GM23338 (cell line): ENCODE data around the gene AP5Z1. TPM values are rescaled to one million over a fixed set of nuclear protein-coding genes. Genes with fewer than 3 reads are reported as not detected.

Experiments
- ATAC-seq: fragments of 200-7000 bp; cut with Tn5 transposase; 3 replicates; pipeline ENCODE4 v1.9.1; 2020
- DNase-seq: peaks from one replicate; pipeline ENCODE4 v3.0.0-alpha.2; 2015; ENCODE audit warnings: low spot score
- H2AFZ ChIP-seq: fragments of 200-600 bp; sonication (generic); 2 replicates; pipeline ENCODE4 v1.8.0; 2016; ENCODE audit warnings: antibody characterized with exemption, mild to moderate bottlenecking, moderate library complexity
- H3F3A ChIP-seq: fragments of 200-600 bp; sonication (generic); replicated peaks from 2 replicates; pipeline ENCODE4 v1.8.0; 2017; ENCODE audit warnings: antibody characterized with exemption, mixed run types, low read depth
- H3K27ac ChIP-seq: fragments of 200-600 bp; sonication (generic); 2 replicates; pipeline ENCODE4 v1.6.1; 2016; ENCODE audit warnings: low read depth
- H3K27me3 ChIP-seq: fragments of 200-600 bp; sonication (generic); 2 replicates; pipeline ENCODE4 v1.8.0; 2016; ENCODE audit warnings: mild to moderate bottlenecking, mixed run types, moderate library complexity; ENCODE audit not compliant: insufficient read depth
- H3K36me3 ChIP-seq: fragments of 200-600 bp; sonication (generic); 2 replicates; pipeline ENCODE4 v1.8.0; 2016; ENCODE audit warnings: mild to moderate bottlenecking; ENCODE audit not compliant: insufficient read depth
- H3K4me1 ChIP-seq: fragments of 200-600 bp; sonication (generic); 2 replicates; pipeline ENCODE4 v1.8.0; 2016; ENCODE audit warnings: mild to moderate bottlenecking, moderate library complexity; ENCODE audit not compliant: insufficient read depth
- H3K4me2 ChIP-seq: fragments of 200-600 bp; sonication (generic); 2 replicates; pipeline ENCODE4 v1.7.1; 2017; ENCODE audit warnings: mixed run types
- H3K4me3 ChIP-seq: fragments of 200-600 bp; sonication (generic); 2 replicates; pipeline ENCODE4 v1.6.1; 2016; ENCODE audit warnings: mixed run types
- H3K79me2 ChIP-seq: fragments of 200-600 bp; sonication (generic); replicated peaks from 2 replicates; pipeline ENCODE4 v1.8.0; 2017; ENCODE audit warnings: mild to moderate bottlenecking; ENCODE audit not compliant: insufficient read depth
- H3K9me2 ChIP-seq: fragments of 200-600 bp; sonication (generic); 2 replicates; pipeline ENCODE4 v1.8.0; 2017; ENCODE audit not compliant: insufficient read depth
- H4K20me1 ChIP-seq: fragments of 200-600 bp; sonication (generic); replicated peaks from 2 replicates; pipeline ENCODE4 v1.8.0; 2017; ENCODE audit warnings: mild to moderate bottlenecking; ENCODE audit not compliant: insufficient read depth
- H3K27ac Mint-ChIP-seq: 2 replicates; pipeline ENCODE4 v1.8.0; 2020; ENCODE audit warnings: inconsistent platforms, mild to moderate bottlenecking, moderate library complexity, mixed read lengths
- H3K27me3 Mint-ChIP-seq: 3 replicates; pipeline ENCODE4 v1.8.0; 2022; ENCODE audit warnings: low read depth, mild to moderate bottlenecking, moderate library complexity, mixed read lengths, inconsistent platforms; ENCODE audit not compliant: insufficient read depth, poor library complexity
- H3K36me3 Mint-ChIP-seq: 3 replicates; pipeline ENCODE4 v1.8.0; 2021; ENCODE audit warnings: low read depth, mild to moderate bottlenecking, inconsistent platforms, moderate library complexity, mixed read lengths
- H3K4me1 Mint-ChIP-seq: 3 replicates; pipeline ENCODE4 v1.8.0; 2020; ENCODE audit warnings: mild to moderate bottlenecking, inconsistent platforms, mixed read lengths
- H3K4me3 Mint-ChIP-seq: 3 replicates; pipeline ENCODE4 v1.8.0; 2021; ENCODE audit warnings: moderate library complexity, mild to moderate bottlenecking, inconsistent platforms, mixed read lengths
- H3K9me3 Mint-ChIP-seq: 3 replicates; pipeline ENCODE4 v1.8.0; 2020; ENCODE audit warnings: moderate library complexity, mild to moderate bottlenecking, inconsistent platforms, mixed read lengths
- CTCF ChIP-seq, 2 experiments: fragments of 200-600 bp in 1 of 2; sonication (generic) in 1 of 2; conservative IDR thresholded peaks; 2 replicates each; pipeline versions ENCODE4 v1.5.1 to v1.6.1; 2016 to 2017; ENCODE audit warnings: antibody characterized with exemption in 2 of 2, low read depth in 2 of 2, mild to moderate bottlenecking in 2 of 2, moderate library complexity in 1 of 2
- ETS1 ChIP-seq: IDR thresholded peaks from 2 replicates; pipeline ENCODE4 v1.6.1; 2016; ENCODE audit warnings: antibody characterized with exemption
- EZH2phosphoT487 ChIP-seq: fragments of 200-600 bp; sonication (generic); IDR thresholded peaks from one replicate; pipeline ENCODE4 v1.8.1; 2018; ENCODE audit warnings: antibody characterized with exemption; ENCODE audit not compliant: unreplicated experiment
- NANOG ChIP-seq: IDR thresholded peaks from 2 replicates; pipeline ENCODE4 v1.6.1; 2016; ENCODE audit warnings: antibody characterized with exemption, borderline replicate concordance
- POLR2AphosphoS5 ChIP-seq: IDR thresholded peaks from 2 replicates; pipeline ENCODE4 v1.6.1; 2016; ENCODE audit warnings: antibody characterized with exemption, low read depth
- STAT1 ChIP-seq: IDR thresholded peaks from one replicate; pipeline ENCODE4 v1.6.1; 2016; ENCODE audit warnings: antibody characterized with exemption; ENCODE audit not compliant: unreplicated experiment
- ZNF114 ChIP-seq: fragments of 250-450 bp; sonication (Bioruptor Pico); IDR thresholded peaks from 2 replicates; pipeline ENCODE4 v1.5.0; 2020; ENCODE audit warnings: mild to moderate bottlenecking, moderate library complexity
- ZNF462 ChIP-seq: fragments of 250-450 bp; sonication (Bioruptor Pico); IDR thresholded peaks from 2 replicates; pipeline ENCODE4 v1.5.0; 2020; ENCODE audit warnings: mild to moderate bottlenecking, moderate library complexity
- polyA plus RNA-seq: library from polyadenylated mRNA; unstranded; fragments of >200 nt; fragmentation: Nextera tagmentation; extraction: Ambion mirVana; gene quantifications from 2 replicates; pipeline ENCODE4 v1.2.1, GENCODE V29; 2016
- total RNA-seq: library from RNA; depleted of rRNA; stranded (reverse); fragments of >200 nt; shearing (Covaris generic); gene quantifications from 2 replicates; pipeline ENCODE4 v1.2.3, GENCODE V29; 2014

Gene AP5Z1
- total and polyA plus RNA-seq, 2 experiments from 2014 or later = 16.3 to 31.2 TPM

- H3K4me1 ChIP-seq = no peaks in the 10 kb centered on the region
- Mint-ChIP-seq H3K27ac (no peak overlapping the region), H3K4me3 (no peak overlapping the region), H3K4me1 (no peaks in the 10 kb centered on the region; the same call in 2 of the 3 replicates), H3K36me3 (no peaks in the 10 kb centered on the region), H3K9me3 (no peaks in the 10 kb centered on the region), H3K27me3 (peaks cover 5% of the 10 kb centered on the region)
- no peak overlapping the region for H3K4me3 ChIP-seq
- no peak overlapping the region for H3K4me2 ChIP-seq
- no peak overlapping the region for H3K27ac ChIP-seq
- no peaks in the 10 kb centered on the region for H3K27me3 ChIP-seq
- no peak for ATAC-seq
- no peaks in the 10 kb centered on the region for H3F3A ChIP-seq
- H2AFZ ChIP-seq = no peak overlapping the region
- no peaks in the 10 kb centered on the region for H3K79me2 ChIP-seq
- no peaks in the 10 kb centered on the region for H4K20me1 ChIP-seq
- DNase-seq = no peak
- no peaks in the 10 kb centered on the region for H3K36me3 ChIP-seq
- H3K9me2 ChIP-seq = no peaks in the 10 kb centered on the region
- TF ChIP-seq NANOG (no peak), EZH2phosphoT487 (no peak), STAT1 (no peak), CTCF (conservative IDR thresholded peaks at IDR 0.05; ENCODE audit: low read depth in 2 of 2) (no peak), POLR2AphosphoS5 (no peak), ZNF114 (CRISPR knock-in tag) (no peak), ETS1 (no peak), ZNF462 (CRISPR knock-in tag) (no peak)
Measured at GRCh38 chr7:4823441-4824119, 48.2 kb downstream of the AP5Z1 start.
